ENCODE measurements around the gene CSF2RB.

CSF2RB gene

DNA sequence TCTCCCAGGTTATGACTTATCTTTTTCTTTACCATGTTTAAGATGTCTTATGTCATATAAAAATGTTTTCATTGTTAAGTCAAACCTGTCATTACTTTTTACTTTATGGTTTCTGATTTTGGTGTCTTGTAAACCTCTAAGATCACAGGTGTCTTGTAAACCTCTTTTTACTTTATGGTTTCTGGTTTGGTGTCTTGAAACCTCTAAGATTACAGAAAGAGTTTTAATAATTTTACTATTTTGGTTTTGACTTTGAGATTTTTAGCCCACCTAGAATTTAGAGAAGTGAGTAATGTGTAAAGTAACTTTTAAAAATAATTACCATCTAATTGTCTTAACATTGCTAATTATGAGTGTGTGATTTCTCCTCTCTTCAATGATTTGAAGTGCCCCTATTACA lies 2.6 kb downstream of the CSF2RB start:
- Histone ChIP-seq H3K4me3 (ENCODE audit: low read length) (no peak overlapping the region), H3K27me3 (ENCODE audit: insufficient read depth, low read length) (peaks cover 19% of the 10 kb centered on the region), H2AFZ (ENCODE audit: low read depth, low read length) (no peak overlapping the region), H3K36me3 (ENCODE audit: insufficient read depth, low read length) (no peaks in the 10 kb centered on the region), H3K4me1 (ENCODE audit: insufficient read depth, low read length) (no peaks in the 10 kb centered on the region), H3K9me3 (ENCODE audit: low read length) (no peaks in the 10 kb centered on the region)

DNA sequence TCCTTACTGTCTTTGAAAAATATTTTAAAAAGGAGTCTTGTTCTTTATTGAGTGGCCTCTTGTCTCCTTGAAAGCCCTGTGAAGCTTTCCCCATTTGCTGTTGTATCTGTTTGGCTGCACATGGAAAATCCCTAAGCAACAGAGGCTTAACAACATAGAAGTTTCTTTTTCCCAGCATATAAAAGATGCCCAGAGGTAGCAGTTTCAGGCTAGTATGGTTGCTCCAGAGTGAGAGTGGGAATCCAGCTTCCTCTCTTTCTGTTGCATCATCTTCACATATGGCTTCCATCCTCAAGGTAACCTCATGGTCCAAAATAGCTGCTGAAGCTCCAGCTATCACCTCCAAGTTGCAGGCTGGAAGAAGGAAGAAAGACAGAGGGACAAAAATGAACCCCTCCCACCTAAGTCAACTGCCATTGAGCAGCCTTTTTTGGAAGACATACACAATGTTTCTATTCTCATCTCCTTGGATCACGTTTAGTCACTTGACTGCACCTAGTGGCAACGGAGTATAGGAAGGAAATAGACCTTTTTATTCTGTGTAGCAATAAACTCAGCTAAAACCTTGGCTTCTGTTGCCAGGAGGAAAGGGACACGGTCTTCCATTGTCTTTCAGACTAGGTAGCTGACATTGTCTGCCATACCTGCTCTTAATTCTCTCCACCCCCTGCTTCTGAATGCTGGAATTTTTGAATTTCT lies 5.3 kb downstream of the CSF2RB start:
- H3K36me3 ChIP-seq (ENCODE audit: insufficient read depth, low read length), result no peaks in the 10 kb centered on the region
- H3K4me1 ChIP-seq (ENCODE audit: insufficient read depth, low read length), result no peaks in the 10 kb centered on the region
- H2AFZ ChIP-seq (ENCODE audit: low read depth, low read length), result no peak overlapping the region
- H3K9me3 ChIP-seq (ENCODE audit: low read length), result no peaks in the 10 kb centered on the region
- H3K4me3 ChIP-seq (ENCODE audit: low read length), result no peak overlapping the region
- peaks cover 16% of the 10 kb centered on the region for H3K27me3 ChIP-seq (ENCODE audit: insufficient read depth, low read length)

DNA sequence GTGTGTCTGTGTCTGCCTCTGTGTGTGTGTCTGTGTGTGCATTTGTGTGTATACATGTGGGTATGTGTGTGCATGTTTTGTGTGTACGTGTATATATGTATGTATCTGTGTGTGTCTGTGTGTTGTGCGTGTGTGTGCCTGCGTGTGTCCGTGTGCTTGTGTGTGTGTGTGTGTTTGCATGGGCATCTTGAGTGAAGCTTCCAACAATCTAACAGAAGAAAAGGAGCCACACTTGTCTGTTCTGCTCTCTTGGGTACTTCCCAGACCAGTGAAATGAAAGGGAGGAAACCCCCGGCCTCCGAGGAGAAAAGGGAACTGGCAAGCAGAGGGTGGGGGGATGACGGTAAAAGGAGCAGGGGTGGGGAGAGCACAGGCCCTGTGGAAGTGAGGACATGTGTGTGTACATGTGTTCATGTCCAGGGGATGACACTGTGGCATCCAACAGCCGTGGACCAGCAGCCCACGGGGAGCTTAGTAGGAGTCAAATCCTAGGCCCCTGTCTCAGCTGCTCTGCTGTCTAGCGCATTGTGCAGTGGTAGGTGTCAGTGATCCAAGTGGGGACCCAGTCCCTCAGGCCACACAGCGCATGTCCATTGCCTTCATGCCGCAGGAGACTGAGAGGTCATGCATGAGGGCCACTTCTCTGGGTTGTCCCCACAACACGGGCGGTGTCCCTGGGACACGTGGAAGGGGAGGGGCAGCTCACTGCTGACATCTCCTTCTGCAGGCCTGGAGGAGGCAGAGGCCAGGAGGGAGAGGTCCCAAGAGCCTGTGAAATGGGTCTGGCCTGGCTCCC lies 8.1 kb downstream of the CSF2RB start:
- Histone ChIP-seq H3K4me3 (ENCODE audit: low read length) (no peak overlapping the region), H3K27me3 (ENCODE audit: insufficient read depth, low read length) (peaks cover 13% of the 10 kb centered on the region)

DNA sequence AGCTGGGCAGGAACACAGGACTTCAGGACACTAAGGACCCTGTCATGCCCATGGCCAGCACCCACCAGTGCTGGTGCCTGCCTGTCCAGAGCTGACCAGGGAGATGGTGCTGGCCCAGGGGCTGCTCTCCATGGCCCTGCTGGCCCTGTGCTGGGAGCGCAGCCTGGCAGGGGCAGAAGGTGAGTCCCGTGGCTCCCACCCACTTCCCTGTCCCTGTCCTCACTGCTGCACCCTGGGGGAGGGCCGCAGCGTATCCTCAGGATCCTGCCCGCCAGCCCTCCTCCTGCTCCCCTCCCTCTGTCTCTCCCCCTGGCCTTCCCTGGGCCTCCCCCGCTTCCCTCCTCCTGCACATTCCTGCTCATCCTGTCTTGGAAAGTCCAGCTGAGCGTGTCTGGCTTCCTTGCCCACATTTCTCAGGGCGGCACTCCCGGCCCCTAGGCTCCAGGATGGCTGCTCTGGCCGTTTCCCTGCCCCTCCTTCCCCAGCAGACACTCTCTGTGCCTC lies 8.7 kb downstream of the CSF2RB start:
- Histone ChIP-seq H3K27me3 (ENCODE audit: insufficient read depth, low read length) (peaks cover 11% of the 10 kb centered on the region), H2AFZ (ENCODE audit: low read depth, low read length) (no peak overlapping the region), H3K4me1 (ENCODE audit: insufficient read depth, low read length) (no peaks in the 10 kb centered on the region), H3K9me3 (ENCODE audit: low read length) (no peaks in the 10 kb centered on the region), H3K36me3 (ENCODE audit: insufficient read depth, low read length) (no peaks in the 10 kb centered on the region), H3K4me3 (ENCODE audit: low read length) (no peak overlapping the region)

More for the DNA sequence above, 8.1 kb downstream of the CSF2RB start:
- Histone ChIP-seq H3K4me1 (ENCODE audit: insufficient read depth, low read length) (no peaks in the 10 kb centered on the region), H2AFZ (ENCODE audit: low read depth, low read length) (no peak overlapping the region), H3K36me3 (ENCODE audit: insufficient read depth, low read length) (no peaks in the 10 kb centered on the region), H3K9me3 (ENCODE audit: low read length) (no peaks in the 10 kb centered on the region)

GRCh38 chr22:36922711-36923110 lies 9.3 kb downstream of the CSF2RB start:
- no peaks in the 10 kb centered on the region for H3K9me3 ChIP-seq (ENCODE audit: low read length)
- H3K27me3 ChIP-seq (ENCODE audit: insufficient read depth, low read length), result peaks cover 11% of the 10 kb centered on the region
- H2AFZ ChIP-seq (ENCODE audit: low read depth, low read length), result no peak overlapping the region
- H3K36me3 ChIP-seq (ENCODE audit: insufficient read depth, low read length), result no peaks in the 10 kb centered on the region
- no peak overlapping the region for H3K4me3 ChIP-seq (ENCODE audit: low read length)
- no peaks in the 10 kb centered on the region for H3K4me1 ChIP-seq (ENCODE audit: insufficient read depth, low read length)

DNA sequence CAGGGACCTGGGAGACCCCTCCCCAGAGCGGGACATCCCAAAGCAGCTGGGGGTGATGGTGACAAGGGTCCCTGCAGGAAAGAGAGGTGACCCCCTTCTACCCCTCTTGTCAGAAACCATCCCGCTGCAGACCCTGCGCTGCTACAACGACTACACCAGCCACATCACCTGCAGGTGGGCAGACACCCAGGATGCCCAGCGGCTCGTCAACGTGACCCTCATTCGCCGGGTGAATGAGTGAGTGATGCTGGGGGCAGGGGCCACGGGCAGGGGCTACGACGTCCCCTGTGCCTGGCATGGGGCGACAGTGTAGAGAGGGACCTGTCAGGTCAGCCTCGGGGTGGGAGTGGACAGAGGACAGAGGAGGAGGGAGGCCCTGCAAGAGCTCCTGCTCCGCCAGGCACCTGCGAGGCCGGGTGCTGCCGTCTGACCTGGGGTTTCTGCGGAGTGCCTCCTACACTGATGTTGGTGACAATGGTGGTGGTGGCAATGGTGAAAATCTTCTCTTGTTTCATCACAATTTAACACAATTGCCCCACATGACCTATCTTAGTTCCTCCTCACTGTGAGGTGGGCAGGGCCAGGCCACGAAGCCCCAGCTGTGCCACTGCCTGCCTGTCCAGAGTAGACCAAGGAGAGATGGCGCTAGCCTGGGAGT lies 9.8 kb downstream of the CSF2RB start:
- Histone ChIP-seq H3K27me3 (ENCODE audit: insufficient read depth, low read length) (peaks cover 13% of the 10 kb centered on the region), H3K9me3 (ENCODE audit: low read length) (no peaks in the 10 kb centered on the region), H2AFZ (ENCODE audit: low read depth, low read length) (no peak overlapping the region), H3K4me3 (ENCODE audit: low read length) (no peak overlapping the region), H3K4me1 (ENCODE audit: insufficient read depth, low read length) (no peaks in the 10 kb centered on the region), H3K36me3 (ENCODE audit: insufficient read depth, low read length) (no peaks in the 10 kb centered on the region)

- Histone ChIP-seq H3K4me1 (ENCODE audit: insufficient read depth, low read length) (no peaks in the 10 kb centered on the region), H3K27me3 (ENCODE audit: insufficient read depth, low read length) (peaks cover 14% of the 10 kb centered on the region), H3K36me3 (ENCODE audit: insufficient read depth, low read length) (no peaks in the 10 kb centered on the region), H3K4me3 (ENCODE audit: low read length) (no peak overlapping the region), H2AFZ (ENCODE audit: low read depth, low read length) (no peak overlapping the region), H3K9me3 (ENCODE audit: low read length) (no peaks in the 10 kb centered on the region)
Observed at GRCh38 chr22:36924151-36924698, 10.8 kb downstream of the CSF2RB start.

GRCh38 chr22:36925388-36926290 lies 12.2 kb downstream of the CSF2RB start:
- Histone ChIP-seq H3K36me3 (ENCODE audit: insufficient read depth, low read length) (no peaks in the 10 kb centered on the region), H3K4me3 (ENCODE audit: low read length) (no peak overlapping the region), H2AFZ (ENCODE audit: low read depth, low read length) (no peak overlapping the region), H3K27me3 (ENCODE audit: insufficient read depth, low read length) (peaks cover 19% of the 10 kb centered on the region), H3K9me3 (ENCODE audit: low read length) (no peaks in the 10 kb centered on the region), H3K4me1 (ENCODE audit: insufficient read depth, low read length) (no peaks in the 10 kb centered on the region)

GRCh38 chr22:36926309-36926708 lies 12.9 kb downstream of the CSF2RB start:
- H3K27me3 ChIP-seq (ENCODE audit: insufficient read depth, low read length), result peaks cover 19% of the 10 kb centered on the region
- no peaks in the 10 kb centered on the region for H3K4me1 ChIP-seq (ENCODE audit: insufficient read depth, low read length)
- no peak overlapping the region for H3K4me3 ChIP-seq (ENCODE audit: low read length)
- no peak overlapping the region for H2AFZ ChIP-seq (ENCODE audit: low read depth, low read length)
- no peaks in the 10 kb centered on the region for H3K9me3 ChIP-seq (ENCODE audit: low read length)
- H3K36me3 ChIP-seq (ENCODE audit: insufficient read depth, low read length), result no peaks in the 10 kb centered on the region

DNA sequence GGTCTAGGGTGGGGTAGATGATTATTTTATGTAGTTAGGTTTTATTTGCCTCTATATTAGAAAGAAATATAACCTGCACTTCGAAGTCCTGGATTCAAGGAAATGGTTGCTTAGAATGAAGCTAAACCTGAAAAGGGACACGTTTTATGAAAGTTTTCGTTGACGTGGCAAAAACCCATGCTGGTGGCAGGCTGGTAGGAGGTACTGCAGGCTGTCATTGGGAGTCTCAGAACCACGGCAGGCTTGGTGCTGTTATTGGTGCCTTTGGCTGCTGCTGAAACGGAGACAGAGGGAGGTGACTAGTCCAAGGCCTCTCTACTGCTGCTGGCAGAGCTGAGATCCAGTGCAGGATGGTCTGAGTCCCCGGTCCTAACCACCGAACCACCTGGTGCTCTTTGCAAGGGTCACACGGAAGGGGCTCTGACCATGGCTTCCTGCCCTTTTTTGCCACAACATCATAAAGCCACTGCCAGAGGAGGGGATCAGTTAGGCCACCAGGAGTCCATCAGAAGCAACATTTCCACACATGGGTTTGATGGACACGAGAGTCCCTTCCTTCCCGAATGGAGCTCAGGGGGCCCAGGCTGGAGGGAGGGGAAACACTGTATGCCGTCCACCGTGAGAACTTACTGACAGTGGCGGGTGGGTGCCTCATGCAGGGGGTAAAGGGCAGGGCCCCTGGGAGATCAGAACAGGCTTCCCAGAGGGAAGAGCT lies 13.4 kb downstream of the CSF2RB start:
- H3K4me1 ChIP-seq (ENCODE audit: insufficient read depth, low read length), result no peaks in the 10 kb centered on the region
- H2AFZ ChIP-seq (ENCODE audit: low read depth, low read length), result no peak overlapping the region
- H3K27me3 ChIP-seq (ENCODE audit: insufficient read depth, low read length), result peaks cover 16% of the 10 kb centered on the region
- no peaks in the 10 kb centered on the region for H3K36me3 ChIP-seq (ENCODE audit: insufficient read depth, low read length)
- H3K4me3 ChIP-seq (ENCODE audit: low read length), result no peak overlapping the region
- no peaks in the 10 kb centered on the region for H3K9me3 ChIP-seq (ENCODE audit: low read length)

DNA sequence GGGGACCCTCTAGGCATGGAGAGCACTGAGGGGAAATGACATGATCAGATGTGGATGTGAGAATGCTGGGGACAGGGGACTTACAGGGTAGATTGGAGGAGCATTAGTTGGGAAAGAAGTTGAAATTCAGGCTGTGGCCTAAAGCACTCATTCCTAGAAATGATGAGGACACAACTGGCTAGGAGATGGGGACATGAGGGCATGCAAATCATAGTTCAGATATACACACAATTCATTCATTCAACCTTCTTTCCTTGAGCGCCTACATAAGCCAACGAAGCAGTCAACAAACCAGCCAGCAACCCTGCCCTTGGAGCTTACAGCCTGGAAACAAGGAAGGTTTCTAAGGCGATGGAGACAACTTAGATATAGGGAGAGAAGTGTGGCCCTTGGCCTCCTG lies 14.2 kb downstream of the CSF2RB start:
- H2AFZ ChIP-seq (ENCODE audit: low read depth, low read length), result no peak overlapping the region
- no peak overlapping the region for H3K4me3 ChIP-seq (ENCODE audit: low read length)
- H3K27me3 ChIP-seq (ENCODE audit: insufficient read depth, low read length), result peaks cover 10% of the 10 kb centered on the region
- H3K4me1 ChIP-seq (ENCODE audit: insufficient read depth, low read length), result no peaks in the 10 kb centered on the region
- H3K9me3 ChIP-seq (ENCODE audit: low read length), result no peaks in the 10 kb centered on the region
- no peaks in the 10 kb centered on the region for H3K36me3 ChIP-seq (ENCODE audit: insufficient read depth, low read length)

DNA sequence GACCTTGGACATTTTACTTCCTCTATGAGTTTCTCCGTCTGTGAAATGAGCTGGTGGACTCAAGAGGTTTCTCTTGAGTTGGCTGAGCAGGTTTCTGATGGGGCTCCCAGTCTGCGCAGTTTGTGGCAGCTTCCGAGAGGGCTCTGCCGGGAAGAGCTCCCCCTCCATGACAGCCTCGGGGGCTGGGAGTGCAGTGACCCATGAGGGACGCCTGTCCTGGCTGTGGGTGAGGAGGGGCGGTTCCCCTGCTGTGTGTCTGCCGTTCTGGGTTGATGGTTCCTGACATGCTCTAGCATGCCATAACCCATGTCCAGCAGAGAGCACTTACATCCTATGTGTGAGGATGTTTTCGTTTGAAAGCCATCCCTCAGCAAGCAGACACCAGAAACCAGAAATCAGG lies 14.8 kb downstream of the CSF2RB start:
- Histone ChIP-seq H3K4me1 (ENCODE audit: insufficient read depth, low read length) (no peaks in the 10 kb centered on the region), H3K36me3 (ENCODE audit: insufficient read depth, low read length) (no peaks in the 10 kb centered on the region), H3K4me3 (ENCODE audit: low read length) (no peak overlapping the region), H3K9me3 (ENCODE audit: low read length) (no peaks in the 10 kb centered on the region), H3K27me3 (ENCODE audit: insufficient read depth, low read length) (peaks cover 8% of the 10 kb centered on the region), H2AFZ (ENCODE audit: low read depth, low read length) (no peak overlapping the region)
